RWPE1 (cell line): ENCODE data around the gene BTNL9.

Experiments used
- CTCF ChIA-PET: fragments of 350-600 bp; sonication (Branson Sonifier 250); formaldehyde crosslinking; extraction: SDS; loops from one replicate; lab custom pipeline; 2021; lab: Yijun Ruan, JAX
- POLR2A ChIA-PET: fragments of 400-600 bp; formaldehyde crosslinking; extraction: SDS; loops from one replicate; lab custom pipeline; 2020; ENCODE audit warnings: antibody characterized with exemption; ENCODE audit not compliant: low non-redundant PET; lab: Yijun Ruan, JAX
- DNase-seq: peaks from one replicate; pipeline ENCODE4 v3.0.0; 2012; ENCODE audit warnings: low spot score
- H3K27ac ChIP-seq: fragments of 450-650 bp; 2 replicates; pipeline ENCODE4 v1.5.1; 2017
- TF ChIP-seq, protein P1 (sequence below): fragments of 450-650 bp; conservative IDR thresholded peaks from 2 replicates; pipeline ENCODE4 v1.5.1; 2017; ENCODE audit warnings: low read depth, mild to moderate bottlenecking

Gene BTNL9

DNA sequence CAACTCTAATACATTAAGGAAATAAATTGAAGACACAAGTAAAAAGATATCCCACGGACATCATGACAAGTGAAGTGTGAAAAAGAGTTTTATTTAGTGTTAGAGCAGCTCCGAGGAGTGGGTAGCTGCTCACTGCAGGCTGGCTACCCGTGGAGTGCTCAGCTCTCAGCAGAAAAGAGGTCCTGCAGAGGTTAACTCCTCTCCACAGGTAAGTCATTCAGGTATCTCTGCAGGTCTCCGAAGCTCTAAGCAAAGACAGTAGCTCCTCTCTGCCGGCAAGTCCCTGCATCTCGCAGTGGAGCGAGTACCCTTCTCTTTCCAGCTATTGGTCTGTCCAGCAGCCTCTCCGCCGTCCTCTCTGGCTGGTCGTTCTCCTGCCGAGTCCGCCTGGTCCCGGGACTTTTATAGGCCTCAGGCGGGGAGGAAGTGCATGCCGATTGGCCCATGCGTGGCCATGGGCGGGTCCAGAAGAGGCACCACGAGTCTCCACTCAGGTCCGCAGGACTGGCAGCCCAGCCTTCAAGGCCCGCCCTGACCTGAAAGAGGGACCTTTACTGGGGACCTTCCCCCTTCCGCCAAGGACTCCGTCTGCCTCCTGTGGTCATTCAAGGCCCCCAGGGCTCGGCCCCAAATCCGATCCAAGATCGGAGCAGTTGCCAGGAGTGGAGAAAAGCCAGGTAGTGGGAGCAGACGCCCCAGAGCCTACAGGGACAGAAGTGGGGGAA lies 29.9 kb downstream of the BTNL9 start:
- ChIA-PET POLR2A (no interaction called here), CTCF (interaction anchor here (0.7 kb wide), 1 partner anchor 29 kb away, joined by 3 read pairs; no protein-coding TSS in a partner anchor)
- TF ChIP-seq, protein P1, sequence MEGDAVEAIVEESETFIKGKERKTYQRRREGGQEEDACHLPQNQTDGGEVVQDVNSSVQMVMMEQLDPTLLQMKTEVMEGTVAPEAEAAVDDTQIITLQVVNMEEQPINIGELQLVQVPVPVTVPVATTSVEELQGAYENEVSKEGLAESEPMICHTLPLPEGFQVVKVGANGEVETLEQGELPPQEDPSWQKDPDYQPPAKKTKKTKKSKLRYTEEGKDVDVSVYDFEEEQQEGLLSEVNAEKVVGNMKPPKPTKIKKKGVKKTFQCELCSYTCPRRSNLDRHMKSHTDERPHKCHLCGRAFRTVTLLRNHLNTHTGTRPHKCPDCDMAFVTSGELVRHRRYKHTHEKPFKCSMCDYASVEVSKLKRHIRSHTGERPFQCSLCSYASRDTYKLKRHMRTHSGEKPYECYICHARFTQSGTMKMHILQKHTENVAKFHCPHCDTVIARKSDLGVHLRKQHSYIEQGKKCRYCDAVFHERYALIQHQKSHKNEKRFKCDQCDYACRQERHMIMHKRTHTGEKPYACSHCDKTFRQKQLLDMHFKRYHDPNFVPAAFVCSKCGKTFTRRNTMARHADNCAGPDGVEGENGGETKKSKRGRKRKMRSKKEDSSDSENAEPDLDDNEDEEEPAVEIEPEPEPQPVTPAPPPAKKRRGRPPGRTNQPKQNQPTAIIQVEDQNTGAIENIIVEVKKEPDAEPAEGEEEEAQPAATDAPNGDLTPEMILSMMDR = no peak
- DNase-seq = no peak
- H3K27ac ChIP-seq = no peak overlapping the region

DNA sequence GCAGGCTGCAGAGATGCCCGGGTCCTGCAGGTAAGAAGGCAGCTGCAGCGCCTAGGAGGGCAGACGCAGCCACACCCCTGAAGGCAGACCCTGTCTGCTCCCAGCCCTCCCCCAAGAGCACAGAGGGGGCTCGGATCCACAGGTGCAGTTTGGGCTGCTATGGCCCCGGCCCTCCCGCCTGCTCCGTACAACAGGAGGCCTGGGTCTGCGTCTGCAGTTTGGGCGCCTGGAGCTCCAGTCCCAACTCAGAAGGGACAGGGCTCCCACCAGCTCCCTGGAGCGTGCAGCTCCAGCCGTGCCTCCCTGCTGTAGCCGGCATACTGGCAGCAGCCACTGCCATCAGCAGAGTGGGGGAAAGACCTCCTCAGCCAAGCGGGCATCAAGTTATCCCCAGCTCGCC lies 30.5 kb downstream of the BTNL9 start:
- ChIA-PET POLR2A (no interaction called here), CTCF (interaction anchor here (0.7 kb wide), 1 partner anchor 28 kb away, joined by 3 read pairs; no protein-coding TSS in a partner anchor)

DNA sequence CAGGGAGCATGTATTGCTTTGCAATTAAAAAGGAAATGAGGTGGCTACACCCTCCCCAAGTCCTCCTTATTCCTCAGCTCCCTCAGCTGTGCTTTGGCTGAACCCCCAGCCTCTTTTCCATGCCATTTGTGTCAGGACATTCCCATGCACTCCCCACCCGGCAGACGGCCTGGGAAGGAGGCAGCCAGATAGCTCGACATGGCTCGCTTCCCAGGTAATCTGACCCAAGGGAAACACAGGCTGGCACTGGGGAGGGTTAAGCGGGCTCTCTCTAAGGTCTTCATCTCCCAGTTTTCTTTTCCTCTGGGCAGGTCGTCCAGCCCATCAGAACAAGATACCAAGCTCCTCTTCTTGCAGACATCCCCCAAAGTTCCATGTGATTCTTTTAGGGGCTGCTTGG lies 31.2 kb downstream of the BTNL9 start:
- H3K27ac ChIP-seq = no peak overlapping the region
- CTCF ChIA-PET = no interaction called here
- no peak for DNase-seq
- TF ChIP-seq, protein P1 = no peak
- POLR2A ChIA-PET = no interaction called here

More for the DNA sequence above, 30.5 kb downstream of the BTNL9 start:
- no peak overlapping the region for H3K27ac ChIP-seq
- no peak for DNase-seq
- TF ChIP-seq, protein P1 = no peak

DNA sequence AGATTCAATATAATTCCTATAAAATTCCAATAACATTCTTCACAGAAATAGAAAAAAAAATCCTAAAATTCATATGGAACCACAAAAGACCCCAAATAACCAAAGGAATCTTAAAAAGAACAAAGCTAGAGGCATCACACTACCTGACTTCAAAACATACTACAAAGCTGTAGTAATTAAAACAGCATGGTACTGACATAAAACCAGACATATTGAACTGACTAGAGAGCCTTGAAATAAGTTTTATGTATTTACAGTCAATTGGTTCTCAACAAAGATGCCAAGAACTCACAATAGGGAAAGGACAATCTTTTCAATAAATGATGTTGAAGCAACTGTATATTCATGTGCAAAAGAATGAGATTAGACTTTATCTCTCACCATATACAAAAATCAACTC lies 36.9 kb downstream of the BTNL9 start:
- POLR2A ChIA-PET = no interaction called here
- DNase-seq = no peak
- CTCF ChIA-PET = no interaction called here
- H3K27ac ChIP-seq = no peak overlapping the region
- TF ChIP-seq, protein P1 = no peak

DNA sequence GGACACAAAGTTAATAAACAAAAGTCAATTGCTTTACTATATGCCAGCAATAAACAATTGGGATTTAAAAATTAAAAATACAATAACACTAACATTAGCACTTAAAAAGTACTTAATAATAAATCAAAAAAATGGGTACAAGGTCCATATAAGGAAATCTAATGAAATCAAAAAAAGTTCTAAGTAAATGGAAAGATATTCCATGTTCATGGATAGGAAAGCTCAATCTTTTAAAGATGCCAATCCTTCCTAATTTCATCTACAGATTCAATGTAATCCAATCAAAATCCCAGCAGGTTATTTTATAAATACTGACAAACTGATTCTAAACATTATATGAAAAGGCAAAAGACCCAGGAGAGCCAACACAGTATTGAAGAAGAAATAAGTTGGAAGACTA lies 41.9 kb downstream of the BTNL9 start:
- no peak for DNase-seq
- H3K27ac ChIP-seq = no peak overlapping the region
- TF ChIP-seq, protein P1 = no peak
- ChIA-PET POLR2A (no interaction called here), CTCF (no interaction called here)

DNA sequence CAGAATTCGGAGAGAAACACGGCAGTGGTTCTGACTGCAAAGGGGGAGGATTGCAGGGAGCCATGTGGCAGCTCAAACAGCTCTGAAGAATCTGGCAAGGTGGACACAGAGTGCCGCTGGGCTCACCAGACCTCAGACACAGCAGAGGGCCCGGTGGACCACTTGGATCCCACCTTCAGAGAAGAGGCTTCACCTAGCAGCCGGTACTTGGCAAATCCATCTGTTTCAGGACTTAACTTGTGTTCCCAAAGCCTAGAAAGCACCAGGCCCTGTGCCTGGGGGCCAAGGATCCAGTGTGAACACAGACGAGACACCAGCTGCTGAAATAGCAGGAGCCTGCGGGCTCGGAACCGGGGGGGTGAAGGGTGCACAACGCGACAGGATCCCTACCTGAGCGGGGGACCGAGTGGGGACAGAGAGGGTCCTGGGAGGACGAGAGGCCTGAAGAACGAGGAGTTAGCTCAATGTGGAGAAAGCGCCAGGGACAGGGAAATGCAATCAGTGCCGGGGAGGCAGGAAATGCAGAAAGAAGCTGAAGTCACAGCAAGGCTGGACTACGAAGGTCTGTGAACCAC lies 44.6 kb downstream of the BTNL9 start:
- TF ChIP-seq, protein P1 = no peak
- ChIA-PET POLR2A (no interaction called here), CTCF (interaction anchor here (1.1 kb wide), 1 partner anchor 30 kb away, joined by 8 read pairs; no protein-coding TSS in a partner anchor)
- no peak overlapping the region for H3K27ac ChIP-seq
- no peak for DNase-seq
